NCI-H1105 (cell line): ENCODE data around the gene FOXP1.
A peak's percentile ranks its signal among the peaks of the same experiment; 100 is the strongest.

Experiments used
- DNase-seq: peaks from one replicate; lab custom pipeline; 2025; lab: John Stamatoyannopoulos, UW

The FOXP1 gene

GRCh38 chr3:71127052-71127831 lies 456.3 kb downstream of the FOXP1 start:
- DNase-seq = no peak

- no peak for DNase-seq
Observed at GRCh38 chr3:71125738-71126137, 457.8 kb downstream of the FOXP1 start.

- DNase-seq = no peak
Observed at GRCh38 chr3:71124048-71124447, 459.5 kb downstream of the FOXP1 start.

GRCh38 chr3:71122641-71123040 lies 460.9 kb downstream of the FOXP1 start:
- DNase-seq = no peak

GRCh38 chr3:71121429-71122167 lies 461.9 kb downstream of the FOXP1 start:
- DNase-seq = no peak

GRCh38 chr3:71120012-71120411 lies 463.5 kb downstream of the FOXP1 start:
- no peak for DNase-seq

- no peak for DNase-seq
Observed at GRCh38 chr3:71119171-71119570, 464.4 kb downstream of the FOXP1 start.

GRCh38 chr3:71118436-71118835 lies 465.1 kb downstream of the FOXP1 start:
- no peak for DNase-seq

GRCh38 chr3:71117572-71118247 lies 465.8 kb downstream of the FOXP1 start:
- DNase-seq = no peak

GRCh38 chr3:71114610-71115009 lies 468.9 kb downstream of the FOXP1 start:
- no peak for DNase-seq

- DNase-seq = no peak
Observed at GRCh38 chr3:71112576-71112975, 471.0 kb downstream of the FOXP1 start.

- DNase-seq = no peak
Observed at GRCh38 chr3:71111784-71112440, 471.6 kb downstream of the FOXP1 start.

GRCh38 chr3:71110385-71111222 lies 472.9 kb downstream of the FOXP1 start:
- no peak for DNase-seq

- no peak for DNase-seq
Observed at GRCh38 chr3:71109977-71110285, 473.6 kb downstream of the FOXP1 start.

GRCh38 chr3:71109241-71109976 lies 474.1 kb downstream of the FOXP1 start:
- DNase-seq = no peak

GRCh38 chr3:71107926-71108325 lies 475.6 kb downstream of the FOXP1 start:
- DNase-seq = no peak

- no peak for DNase-seq
Observed at GRCh38 chr3:71104976-71105375, 478.6 kb downstream of the FOXP1 start.

- no peak for DNase-seq
Observed at GRCh38 chr3:71104556-71104955, 479.0 kb downstream of the FOXP1 start.

- DNase-seq = no peak
Observed at GRCh38 chr3:71104121-71104541, 479.4 kb downstream of the FOXP1 start.

GRCh38 chr3:71103430-71103921 lies 480.1 kb downstream of the FOXP1 start:
- peak; percentile 11 for DNase-seq
